WERI-Rb-1 (cell line): ENCODE results near the gene CTNNA3.

Experiments
- DNase-seq: peaks from one replicate; pipeline ENCODE4 v3.0.0-alpha.2; 2020
- H3K27ac ChIP-seq: fragments of 250-450 bp; sonication (Bioruptor Pico); 2 replicates; pipeline ENCODE4 v1.5.1; 2020; ENCODE audit warnings: mild to moderate bottlenecking, moderate library complexity
- H3K27me3 ChIP-seq: fragments of 250-450 bp; sonication (Bioruptor Pico); 2 replicates; pipeline ENCODE4 v1.5.1; 2021; ENCODE audit warnings: mild to moderate bottlenecking, low read depth, moderate library complexity; ENCODE audit not compliant: insufficient read depth, severe bottlenecking
- H3K36me3 ChIP-seq: fragments of 250-450 bp; sonication (Bioruptor Pico); 2 replicates; pipeline ENCODE4 v1.5.1; 2020; ENCODE audit warnings: mild to moderate bottlenecking, moderate library complexity
- H3K4me3 ChIP-seq: 2 replicates; pipeline ENCODE4 v1.5.1; 2011; ENCODE audit warnings: low read depth, mild to moderate bottlenecking, control low read depth, low read length
- H3K9me3 ChIP-seq: fragments of 250-450 bp; sonication (Bioruptor Pico); 2 replicates; pipeline ENCODE4 v1.5.1; 2021; ENCODE audit warnings: mild to moderate bottlenecking, moderate library complexity; ENCODE audit not compliant: severe bottlenecking
- TF ChIP-seq, protein P1 (sequence below): IDR thresholded peaks from 2 replicates; pipeline ENCODE4 v1.5.1; 2011; ENCODE audit warnings: low read depth, mild to moderate bottlenecking, control low read depth, inconsistent platforms, low read length

Gene CTNNA3

DNA sequence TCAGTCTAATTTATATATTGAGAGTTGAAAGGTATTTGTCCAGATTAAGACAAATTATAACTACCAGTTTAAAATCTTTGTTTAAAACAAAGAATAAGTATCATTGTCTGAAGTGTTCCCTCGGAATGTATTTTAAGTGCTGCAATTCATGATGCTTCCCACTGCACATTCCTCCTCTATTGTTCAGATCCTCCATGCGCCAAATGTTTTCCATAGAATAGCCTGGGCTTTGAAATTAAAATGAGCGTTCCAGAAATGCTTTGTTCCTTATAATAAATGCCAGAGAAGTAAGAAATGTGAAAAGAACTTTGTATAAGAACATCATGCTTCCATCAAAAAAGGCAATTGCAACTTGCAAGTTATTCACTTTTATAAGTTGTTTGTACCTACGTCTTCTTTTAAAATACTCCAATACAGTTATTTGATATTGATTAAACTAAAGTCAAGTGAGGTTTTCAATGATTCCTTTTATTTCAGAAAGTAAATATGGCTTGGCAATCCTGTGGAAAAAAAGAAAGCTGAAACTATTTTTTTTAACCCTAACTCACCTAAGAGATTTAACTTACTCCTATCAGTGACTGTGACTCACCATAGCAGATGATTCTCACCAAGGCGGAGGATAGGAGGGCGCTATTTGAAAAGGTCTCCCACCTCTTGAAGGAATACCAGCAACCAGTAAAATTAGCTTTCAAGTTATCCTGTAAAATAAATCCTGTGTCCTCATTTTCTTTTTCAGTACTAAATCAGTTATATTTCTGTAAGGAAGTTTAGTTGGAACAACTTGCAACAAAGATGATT lies 85.8 kb downstream of the CTNNA3 start:
- H3K36me3 ChIP-seq: no peaks in the 10 kb centered on the region
- TF ChIP-seq, protein P1, sequence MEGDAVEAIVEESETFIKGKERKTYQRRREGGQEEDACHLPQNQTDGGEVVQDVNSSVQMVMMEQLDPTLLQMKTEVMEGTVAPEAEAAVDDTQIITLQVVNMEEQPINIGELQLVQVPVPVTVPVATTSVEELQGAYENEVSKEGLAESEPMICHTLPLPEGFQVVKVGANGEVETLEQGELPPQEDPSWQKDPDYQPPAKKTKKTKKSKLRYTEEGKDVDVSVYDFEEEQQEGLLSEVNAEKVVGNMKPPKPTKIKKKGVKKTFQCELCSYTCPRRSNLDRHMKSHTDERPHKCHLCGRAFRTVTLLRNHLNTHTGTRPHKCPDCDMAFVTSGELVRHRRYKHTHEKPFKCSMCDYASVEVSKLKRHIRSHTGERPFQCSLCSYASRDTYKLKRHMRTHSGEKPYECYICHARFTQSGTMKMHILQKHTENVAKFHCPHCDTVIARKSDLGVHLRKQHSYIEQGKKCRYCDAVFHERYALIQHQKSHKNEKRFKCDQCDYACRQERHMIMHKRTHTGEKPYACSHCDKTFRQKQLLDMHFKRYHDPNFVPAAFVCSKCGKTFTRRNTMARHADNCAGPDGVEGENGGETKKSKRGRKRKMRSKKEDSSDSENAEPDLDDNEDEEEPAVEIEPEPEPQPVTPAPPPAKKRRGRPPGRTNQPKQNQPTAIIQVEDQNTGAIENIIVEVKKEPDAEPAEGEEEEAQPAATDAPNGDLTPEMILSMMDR: no peak
- H3K9me3 ChIP-seq: peaks cover 2% of the 10 kb centered on the region
- H3K27me3 ChIP-seq: no peaks in the 10 kb centered on the region
- no peak overlapping the region for H3K27ac ChIP-seq
- DNase-seq: no peak
- no peak overlapping the region for H3K4me3 ChIP-seq

DNA sequence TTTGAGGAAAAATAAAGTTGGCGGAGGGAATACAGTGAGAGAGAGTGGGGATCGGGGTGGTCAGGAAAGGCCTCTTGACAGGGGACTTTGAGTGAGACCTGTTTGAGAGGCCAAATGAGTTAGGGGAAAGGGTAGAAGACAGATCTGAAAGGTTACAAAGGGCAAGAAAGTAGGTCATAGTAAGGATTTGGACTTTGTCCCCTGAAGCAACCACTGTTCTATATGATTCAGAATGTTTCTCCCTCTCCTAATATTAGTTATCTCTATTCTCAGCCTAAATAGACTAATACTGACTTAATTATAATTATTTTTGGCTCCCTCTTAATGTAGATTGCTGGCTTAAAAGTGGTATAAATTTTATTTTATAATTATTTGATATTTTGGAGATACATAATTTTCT lies 88.0 kb downstream of the CTNNA3 start:
- Histone ChIP-seq H3K9me3 (no peaks in the 10 kb centered on the region), H3K4me3 (no peak overlapping the region), H3K36me3 (no peaks in the 10 kb centered on the region), H3K27me3 (no peaks in the 10 kb centered on the region), H3K27ac (no peak overlapping the region)
- TF ChIP-seq, protein P1: no peak
- no peak for DNase-seq

DNA sequence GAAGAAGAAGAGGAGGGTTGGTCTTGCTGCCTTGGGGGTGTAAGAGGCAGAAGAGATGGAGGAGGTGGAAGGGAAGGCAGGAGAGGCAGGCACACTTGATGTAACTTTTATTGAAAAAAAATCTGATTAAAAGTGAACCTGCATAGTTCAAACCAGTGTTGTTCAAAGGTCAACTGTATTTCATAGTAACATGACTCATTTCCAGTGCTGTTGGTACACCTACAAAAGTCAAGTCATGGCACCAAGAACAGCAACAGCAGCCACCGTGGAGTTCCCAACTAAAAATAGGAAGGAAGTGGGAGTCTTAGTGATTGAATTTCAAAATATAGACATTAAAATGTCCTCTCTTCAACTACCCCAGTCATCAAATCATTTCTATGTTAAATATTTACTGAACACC lies 88.5 kb downstream of the CTNNA3 start:
- no peaks in the 10 kb centered on the region for H3K36me3 ChIP-seq
- no peak for DNase-seq
- TF ChIP-seq, protein P1: no peak
- no peaks in the 10 kb centered on the region for H3K9me3 ChIP-seq
- no peaks in the 10 kb centered on the region for H3K27me3 ChIP-seq
- H3K27ac ChIP-seq: no peak overlapping the region
- no peak overlapping the region for H3K4me3 ChIP-seq

DNA sequence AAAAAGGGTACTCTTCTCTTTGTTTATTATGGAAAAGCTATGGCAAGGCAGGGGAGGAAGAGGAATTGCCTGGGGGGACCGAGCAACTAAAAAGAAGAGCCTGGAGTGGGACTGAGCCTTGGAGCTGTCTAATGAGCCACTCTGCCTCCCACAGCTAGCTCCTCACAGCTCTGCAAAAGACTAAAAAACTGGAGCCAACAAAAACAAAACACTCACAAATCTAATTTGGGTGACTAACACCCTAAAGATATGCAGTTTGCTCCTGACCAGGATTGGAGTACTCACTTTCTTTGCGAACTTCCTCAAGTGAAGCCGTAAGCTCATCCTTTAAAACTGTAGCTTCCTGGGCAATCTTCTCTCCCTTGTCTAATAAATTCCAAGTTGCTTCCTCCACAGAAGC lies 89.4 kb downstream of the CTNNA3 start:
- no peaks in the 10 kb centered on the region for H3K9me3 ChIP-seq
- no peak for DNase-seq

DNA sequence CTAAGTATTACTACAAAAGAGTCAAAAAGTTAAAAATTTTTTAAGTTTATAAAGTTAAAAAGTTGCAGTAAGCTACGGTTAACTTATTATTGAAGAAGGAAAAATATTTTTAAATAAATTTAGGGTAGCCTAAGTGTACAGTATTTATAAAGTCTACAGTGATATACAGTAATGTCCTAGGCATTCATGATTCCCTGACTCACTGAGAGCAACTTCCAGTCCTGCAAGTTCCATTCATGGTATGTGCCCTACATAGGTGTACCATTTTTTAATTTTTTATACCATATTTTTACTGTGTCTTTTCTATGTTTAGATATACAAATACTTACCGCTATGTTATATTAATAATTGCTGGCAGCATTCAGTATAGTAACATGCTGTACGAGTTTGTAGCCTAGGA lies 92.3 kb downstream of the CTNNA3 start:
- Histone ChIP-seq H3K27ac (no peak overlapping the region), H3K36me3 (no peaks in the 10 kb centered on the region)
- TF ChIP-seq, protein P1: no peak

More for the DNA sequence above, 89.4 kb downstream of the CTNNA3 start:
- TF ChIP-seq, protein P1: no peak
- no peaks in the 10 kb centered on the region for H3K36me3 ChIP-seq
- H3K27ac ChIP-seq: no peak overlapping the region
- no peaks in the 10 kb centered on the region for H3K27me3 ChIP-seq
- no peak overlapping the region for H3K4me3 ChIP-seq

DNA sequence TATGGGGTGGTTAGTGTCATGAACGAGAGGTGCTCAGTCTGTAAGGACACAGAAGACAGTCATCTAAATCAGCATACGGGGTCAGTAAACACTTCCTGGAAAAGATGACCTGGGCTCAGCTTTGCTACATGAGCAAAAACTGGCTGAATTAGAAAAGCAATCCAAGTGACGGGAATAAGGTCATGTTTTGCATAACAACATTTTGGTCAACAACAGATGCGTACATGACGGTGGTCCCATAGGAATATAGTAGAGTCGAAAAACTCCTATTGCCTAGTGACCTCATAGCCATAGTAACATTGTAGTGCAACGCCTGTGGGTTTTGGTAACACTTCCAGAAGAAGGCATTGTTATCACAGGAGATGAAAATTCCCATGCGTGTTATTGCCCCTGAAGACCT lies 92.9 kb downstream of the CTNNA3 start:
- Histone ChIP-seq H3K36me3 (no peaks in the 10 kb centered on the region), H3K4me3 (no peak overlapping the region), H3K27me3 (no peaks in the 10 kb centered on the region), H3K27ac (no peak overlapping the region), H3K9me3 (no peaks in the 10 kb centered on the region)
- TF ChIP-seq, protein P1: no peak
- DNase-seq: no peak

More for the DNA sequence above, 92.3 kb downstream of the CTNNA3 start:
- H3K27me3 ChIP-seq: no peaks in the 10 kb centered on the region
- H3K9me3 ChIP-seq: no peaks in the 10 kb centered on the region
- H3K4me3 ChIP-seq: no peak overlapping the region
- DNase-seq: no peak
